ENCODE results near the gene METRN. TPM values are rescaled to one million over a fixed set of nuclear protein-coding genes. Genes with fewer than 3 reads are reported as not detected.

Gene METRN
- total and polyA plus RNA-seq, 5 donors from 2014 or later, result 4.6 to 24.1 (median 16.6) TPM

- Histone ChIP-seq H3K4me3 (ENCODE audit: low read depth, low read length) (no peak overlapping the region), H3K27me3 (ENCODE audit: control insufficient read depth, insufficient read depth, low read length) (no peaks in the 10 kb centered on the region), H3K9me3 (ENCODE audit: control insufficient read depth in 2 of 2, low read length in 2 of 2) (no peaks in the 10 kb centered on the region), H3K27ac (ENCODE audit: insufficient read depth, low read length, poor library complexity, severe bottlenecking) (no peak overlapping the region), H3K36me3 (ENCODE audit: control insufficient read depth, insufficient read depth, low read length) (no peaks in the 10 kb centered on the region), H3K4me1 (ENCODE audit: control insufficient read depth, insufficient read depth, low read length, poor library complexity, severe bottlenecking) (peaks cover 37% of the 10 kb centered on the region)
- Mint-ChIP-seq H3K27me3 (peaks cover 12% of the 10 kb centered on the region), H3K36me3 (no peaks in the 10 kb centered on the region), H3K9me3 (no peaks in the 10 kb centered on the region), H3K4me3 (peak overlapping the region; percentile 61 to 81 (median 78)), H3K27ac (no peak overlapping the region), H3K4me1 (peaks cover 0 to 34% (median 12%) of the 10 kb centered on the region in 4 donors)
- ATAC-seq (ENCODE audit: low read depth in 2 of 2) (no peak), DNase-seq (no peak)
These were observed 1.3 kb downstream of the METRN start for GRCh38 chr16:716200-716568.

GRCh38 chr16:716768-717325 is 1.9 kb downstream of the METRN start:
- peaks cover 0 to 34% (median 12%) of the 10 kb centered on the region in 4 donors for H3K4me1 Mint-ChIP-seq
- peaks cover 8% of the 10 kb centered on the region for H3K27me3 Mint-ChIP-seq
- no peaks in the 10 kb centered on the region for H3K9me3 Mint-ChIP-seq
- Histone ChIP-seq H3K27ac (ENCODE audit: insufficient read depth, low read length, poor library complexity, severe bottlenecking) (no peak overlapping the region), H3K4me1 (ENCODE audit: control insufficient read depth, insufficient read depth, low read length, poor library complexity, severe bottlenecking) (peaks cover 44% of the 10 kb centered on the region), H3K27me3 (ENCODE audit: control insufficient read depth, insufficient read depth, low read length) (no peaks in the 10 kb centered on the region), H3K4me3 (ENCODE audit: low read depth, low read length) (no peak overlapping the region), H3K9me3 (ENCODE audit: control insufficient read depth in 2 of 2, low read length in 2 of 2) (no peaks in the 10 kb centered on the region), H3K36me3 (ENCODE audit: control insufficient read depth, insufficient read depth, low read length) (no peaks in the 10 kb centered on the region)
- no peak overlapping the region for H3K27ac Mint-ChIP-seq
- DNase-seq (no peak), ATAC-seq (ENCODE audit: low read depth in 2 of 2) (no peak)
- peak overlapping the region in 3 of 4 donors; percentile 61 to 81 (median 75) for H3K4me3 Mint-ChIP-seq
- no peaks in the 10 kb centered on the region for H3K36me3 Mint-ChIP-seq

GRCh38 chr16:717450-718245 is 2.7 kb downstream of the METRN start:
- H3K27ac Mint-ChIP-seq, result no peak overlapping the region
- Histone ChIP-seq H3K4me3 (ENCODE audit: low read depth, low read length) (no peak overlapping the region), H3K4me1 (ENCODE audit: control insufficient read depth, insufficient read depth, low read length, poor library complexity, severe bottlenecking) (peaks cover 51% of the 10 kb centered on the region), H3K27ac (ENCODE audit: insufficient read depth, low read length, poor library complexity, severe bottlenecking) (no peak overlapping the region), H3K36me3 (ENCODE audit: control insufficient read depth, insufficient read depth, low read length) (no peaks in the 10 kb centered on the region), H3K9me3 (ENCODE audit: control insufficient read depth in 2 of 2, low read length in 2 of 2) (no peaks in the 10 kb centered on the region), H3K27me3 (ENCODE audit: control insufficient read depth, insufficient read depth, low read length) (no peaks in the 10 kb centered on the region)
- H3K36me3 Mint-ChIP-seq, result no peaks in the 10 kb centered on the region
- H3K4me3 Mint-ChIP-seq, result no peak overlapping the region
- DNase-seq (no peak), ATAC-seq (ENCODE audit: low read depth in 2 of 2) (no peak)
- H3K9me3 Mint-ChIP-seq, result no peaks in the 10 kb centered on the region
- peaks cover 8% of the 10 kb centered on the region for H3K27me3 Mint-ChIP-seq
- H3K4me1 Mint-ChIP-seq, result peaks cover 0 to 42% (median 12%) of the 10 kb centered on the region in 4 donors

GRCh38 chr16:718389-718788 is 3.5 kb downstream of the METRN start:
- Histone ChIP-seq H3K4me3 (ENCODE audit: low read depth, low read length) (no peak overlapping the region), H3K27me3 (ENCODE audit: control insufficient read depth, insufficient read depth, low read length) (no peaks in the 10 kb centered on the region), H3K27ac (ENCODE audit: insufficient read depth, low read length, poor library complexity, severe bottlenecking) (no peak overlapping the region), H3K9me3 (ENCODE audit: control insufficient read depth in 2 of 2, low read length in 2 of 2) (no peaks in the 10 kb centered on the region), H3K36me3 (ENCODE audit: control insufficient read depth, insufficient read depth, low read length) (no peaks in the 10 kb centered on the region), H3K4me1 (ENCODE audit: control insufficient read depth, insufficient read depth, low read length, poor library complexity, severe bottlenecking) (peaks cover 56% of the 10 kb centered on the region)
- ATAC-seq (ENCODE audit: low read depth in 2 of 2), result no peak
- Mint-ChIP-seq H3K27me3 (peaks cover 8% of the 10 kb centered on the region), H3K4me1 (peaks cover 0 to 46% (median 10%) of the 10 kb centered on the region in 4 donors), H3K9me3 (no peaks in the 10 kb centered on the region), H3K36me3 (no peaks in the 10 kb centered on the region), H3K4me3 (peak overlapping the region in 3 of 4 donors; percentile 90 to 93 (median 91)), H3K27ac (no peak overlapping the region)
- no peak for DNase-seq

- H3K9me3 Mint-ChIP-seq, result no peaks in the 10 kb centered on the region
- Histone ChIP-seq H3K4me3 (ENCODE audit: low read depth, low read length) (no peak overlapping the region), H3K4me1 (ENCODE audit: control insufficient read depth, insufficient read depth, low read length, poor library complexity, severe bottlenecking) (peaks cover 56% of the 10 kb centered on the region), H3K27me3 (ENCODE audit: control insufficient read depth, insufficient read depth, low read length) (no peaks in the 10 kb centered on the region), H3K36me3 (ENCODE audit: control insufficient read depth, insufficient read depth, low read length) (no peaks in the 10 kb centered on the region), H3K9me3 (ENCODE audit: control insufficient read depth in 2 of 2, low read length in 2 of 2) (no peaks in the 10 kb centered on the region), H3K27ac (ENCODE audit: insufficient read depth, low read length, poor library complexity, severe bottlenecking) (no peak overlapping the region)
- peaks cover 0 to 46% (median 10%) of the 10 kb centered on the region in 4 donors for H3K4me1 Mint-ChIP-seq
- DNase-seq (no peak), ATAC-seq (ENCODE audit: low read depth in 2 of 2) (no peak)
- H3K27ac Mint-ChIP-seq, result peak overlapping the region; percentile 42 to 86 (median 58)
- H3K27me3 Mint-ChIP-seq, result peaks cover 5% of the 10 kb centered on the region
- H3K36me3 Mint-ChIP-seq, result no peaks in the 10 kb centered on the region
- H3K4me3 Mint-ChIP-seq, result peak overlapping the region; percentile 86 to 93 (median 90)
These were observed 4.0 kb downstream of the METRN start for GRCh38 chr16:718922-719321.

- no peaks in the 10 kb centered on the region for H3K9me3 Mint-ChIP-seq
- H3K4me3 ChIP-seq (ENCODE audit: low read depth, low read length), result peak overlapping the region; percentile 51
These were observed 5.0 kb downstream of the METRN start for GRCh38 chr16:719815-720446.

GRCh38 chr16:720447-720989 is 5.6 kb downstream of the METRN start:
- H3K9me3 ChIP-seq (ENCODE audit: control insufficient read depth in 2 of 2, low read length in 2 of 2), result no peaks in the 10 kb centered on the region
- Mint-ChIP-seq H3K4me3 (peak overlapping the region; percentile 86 to 93 (median 90)), H3K27ac (peak overlapping the region; percentile 58 to 93 (median 86)), H3K36me3 (no peaks in the 10 kb centered on the region), H3K9me3 (no peaks in the 10 kb centered on the region), H3K27me3 (peaks cover 4% of the 10 kb centered on the region), H3K4me1 (peaks cover 0 to 45% (median 10%) of the 10 kb centered on the region in 4 donors)
- H3K36me3 ChIP-seq (ENCODE audit: control insufficient read depth, insufficient read depth, low read length), result no peaks in the 10 kb centered on the region
- H3K27ac ChIP-seq (ENCODE audit: insufficient read depth, low read length, poor library complexity, severe bottlenecking), result peak overlapping the region; percentile 77
- peak in 1 of 2 donors; percentile 15 for ATAC-seq (ENCODE audit: low read depth in 2 of 2)
- H3K27me3 ChIP-seq (ENCODE audit: control insufficient read depth, insufficient read depth, low read length), result no peaks in the 10 kb centered on the region
- peak overlapping the region; percentile 51 for H3K4me3 ChIP-seq (ENCODE audit: low read depth, low read length)
- peaks cover 45% of the 10 kb centered on the region for H3K4me1 ChIP-seq (ENCODE audit: control insufficient read depth, insufficient read depth, low read length, poor library complexity, severe bottlenecking)
- peak in 2 of 3 donors; percentile 45 to 66 for DNase-seq

More at GRCh38 chr16:719815-720446, 5.0 kb downstream of the METRN start:
- Mint-ChIP-seq H3K4me1 (peaks cover 0 to 43% (median 10%) of the 10 kb centered on the region in 4 donors), H3K36me3 (no peaks in the 10 kb centered on the region), H3K4me3 (peak overlapping the region; percentile 86 to 93 (median 90)), H3K27me3 (peaks cover 4% of the 10 kb centered on the region), H3K27ac (peak overlapping the region; percentile 58 to 93 (median 86))
- no peaks in the 10 kb centered on the region for H3K36me3 ChIP-seq (ENCODE audit: control insufficient read depth, insufficient read depth, low read length)
- no peaks in the 10 kb centered on the region for H3K9me3 ChIP-seq (ENCODE audit: control insufficient read depth in 2 of 2, low read length in 2 of 2)
- H3K4me1 ChIP-seq (ENCODE audit: control insufficient read depth, insufficient read depth, low read length, poor library complexity, severe bottlenecking), result peaks cover 49% of the 10 kb centered on the region
- ATAC-seq (ENCODE audit: low read depth in 2 of 2) (no peak), DNase-seq (peak in 1 of 3 donors; percentile 24)
- H3K27ac ChIP-seq (ENCODE audit: insufficient read depth, low read length, poor library complexity, severe bottlenecking), result peak overlapping the region; percentile 77
- H3K27me3 ChIP-seq (ENCODE audit: control insufficient read depth, insufficient read depth, low read length), result no peaks in the 10 kb centered on the region
